ENCODE measurements around the gene DCAKD. TPM values are rescaled to one million over a fixed set of nuclear protein-coding genes. Genes with fewer than 3 reads are reported as not detected.

Gene DCAKD
- total RNA-seq, 1 donor from 2014 or later: 39.9 TPM

GRCh38 chr17:45038728-45039634, 12.5 kb downstream of the DCAKD start:
- no peak for DNase-seq
- H3K4me3 Mint-ChIP-seq (ENCODE audit: unreplicated experiment): no peak overlapping the region
- no peaks in the 10 kb centered on the region for H3K36me3 Mint-ChIP-seq (ENCODE audit: unreplicated experiment)
- peaks cover 4% of the 10 kb centered on the region for H3K9me3 Mint-ChIP-seq (ENCODE audit: unreplicated experiment)
- H3K4me1 Mint-ChIP-seq (ENCODE audit: low read depth, unreplicated experiment): peaks cover 3% of the 10 kb centered on the region
- no peak overlapping the region for H3K27ac Mint-ChIP-seq (ENCODE audit: unreplicated experiment)
- no peak for TF ChIP-seq CTCF (IDR thresholded peaks at IDR 0.05; ENCODE audit: partially characterized antibody, unreplicated experiment)
- no peaks in the 10 kb centered on the region for H3K27me3 Mint-ChIP-seq (ENCODE audit: unreplicated experiment)

GRCh38 chr17:45036691-45037090, 14.7 kb downstream of the DCAKD start:
- H3K9me3 Mint-ChIP-seq (ENCODE audit: unreplicated experiment): peaks cover 4% of the 10 kb centered on the region
- no peak overlapping the region for H3K4me3 Mint-ChIP-seq (ENCODE audit: unreplicated experiment)
- TF ChIP-seq CTCF (IDR thresholded peaks at IDR 0.05; ENCODE audit: partially characterized antibody, unreplicated experiment): no peak
- DNase-seq: no peak
- no peaks in the 10 kb centered on the region for H3K36me3 Mint-ChIP-seq (ENCODE audit: unreplicated experiment)
- no peak overlapping the region for H3K27ac Mint-ChIP-seq (ENCODE audit: unreplicated experiment)
- H3K27me3 Mint-ChIP-seq (ENCODE audit: unreplicated experiment): peaks cover 2% of the 10 kb centered on the region
- H3K4me1 Mint-ChIP-seq (ENCODE audit: low read depth, unreplicated experiment): peaks cover 2% of the 10 kb centered on the region

- Mint-ChIP-seq H3K4me3 (ENCODE audit: unreplicated experiment) (no peak overlapping the region), H3K27ac (ENCODE audit: unreplicated experiment) (no peak overlapping the region), H3K27me3 (ENCODE audit: unreplicated experiment) (peaks cover 2% of the 10 kb centered on the region), H3K4me1 (ENCODE audit: low read depth, unreplicated experiment) (peaks cover 4% of the 10 kb centered on the region), H3K36me3 (ENCODE audit: unreplicated experiment) (no peaks in the 10 kb centered on the region), H3K9me3 (ENCODE audit: unreplicated experiment) (peaks cover 4% of the 10 kb centered on the region)
- DNase-seq: no peak
- no peak for TF ChIP-seq CTCF (IDR thresholded peaks at IDR 0.05; ENCODE audit: partially characterized antibody, unreplicated experiment)
These were observed 15.6 kb downstream of the DCAKD start for GRCh38 chr17:45035848-45036247.

- no peak overlapping the region for H3K27ac Mint-ChIP-seq (ENCODE audit: unreplicated experiment)
These were observed 16.8 kb downstream of the DCAKD start for GRCh38 chr17:45034599-45034998.

More at GRCh38 chr17:45034599-45034998, 16.8 kb downstream of the DCAKD start:
- no peak for TF ChIP-seq CTCF (IDR thresholded peaks at IDR 0.05; ENCODE audit: partially characterized antibody, unreplicated experiment)
- DNase-seq: no peak
- no peak overlapping the region for H3K4me3 Mint-ChIP-seq (ENCODE audit: unreplicated experiment)
- peaks cover 4% of the 10 kb centered on the region for H3K9me3 Mint-ChIP-seq (ENCODE audit: unreplicated experiment)
- peaks cover 2% of the 10 kb centered on the region for H3K27me3 Mint-ChIP-seq (ENCODE audit: unreplicated experiment)
- H3K4me1 Mint-ChIP-seq (ENCODE audit: low read depth, unreplicated experiment): peaks cover 4% of the 10 kb centered on the region
- peaks cover 3% of the 10 kb centered on the region for H3K36me3 Mint-ChIP-seq (ENCODE audit: unreplicated experiment)

Data from glutamatergic neuron (in vitro differentiated cells).